Testis (tissue), 2 donors: ENCODE measurements around the gene RAD21L1.

ENCODE experiments used
- CTCF ChIP-seq, 3 experiments: fragments of 450-650 bp in 2 of 3; fragments of 200-600 bp in 1 of 3; sonication (generic) in 1 of 3; IDR thresholded peaks; one replicate each; pipeline ENCODE4 v1.5.1; 2016 to 2019; ENCODE audit warnings: antibody characterized with exemption in 3 of 3, mild to moderate bottlenecking in 2 of 3, moderate library complexity in 1 of 3
- POLR2A ChIP-seq: fragments of 450-650 bp; IDR thresholded peaks from one replicate; pipeline ENCODE4 v1.6.1; 2017; ENCODE audit warnings: antibody characterized with exemption, mild to moderate bottlenecking, moderate library complexity

DNA sequence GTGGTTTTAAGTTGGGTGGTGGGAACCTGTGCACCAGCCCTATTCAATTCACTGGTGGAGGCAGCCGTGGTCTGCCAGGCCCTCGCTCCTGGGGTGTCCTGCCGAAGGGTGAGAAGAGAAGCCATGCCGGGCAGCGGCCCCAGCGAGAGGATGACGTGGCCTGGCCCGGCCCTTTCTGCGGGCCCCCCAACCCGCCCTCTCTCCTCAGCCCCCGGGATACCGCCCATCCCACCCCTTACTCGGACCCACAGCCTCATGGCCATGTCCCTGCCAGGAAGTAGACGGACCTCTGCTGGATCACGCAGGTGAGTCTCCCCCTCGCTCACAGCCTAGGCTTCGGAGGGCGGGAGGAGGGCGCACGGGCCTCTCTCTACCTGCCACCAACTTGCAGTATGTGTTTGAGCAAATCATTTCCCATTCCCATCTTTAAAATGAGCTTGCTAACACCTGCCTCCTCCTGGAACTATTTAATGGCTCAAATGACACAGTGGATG lies 70.3 kb downstream of the RAD21L1 start:
- TF ChIP-seq CTCF (IDR thresholded peaks at IDR 0.05) (no peak), POLR2A (no peak)
